Mesenchymal stem cell (in vitro differentiated cells and primary cell): Measurements from ENCODE around the gene PFKP.

Experiments used
- DNase-seq: peaks from one replicate; pipeline ENCODE4 v3.0.0-alpha.2; 2013
- H2AFZ ChIP-seq: one replicate; pipeline ENCODE4 v1.6.1; 2013; ENCODE audit warnings: low read depth, mild to moderate bottlenecking, control low read depth, inconsistent platforms, low read length, moderate library complexity
- H2AK5ac ChIP-seq: 2 replicates; pipeline ENCODE4 v1.6.1; 2013; ENCODE audit warnings: low read length, moderate library complexity, mild to moderate bottlenecking, inconsistent platforms; ENCODE audit not compliant: severe bottlenecking
- H2BK120ac ChIP-seq: one replicate; pipeline ENCODE4 v1.6.1; 2013; ENCODE audit warnings: low read depth, mild to moderate bottlenecking, inconsistent platforms, low read length, moderate library complexity
- H2BK12ac ChIP-seq, 2 experiments: one replicate each; pipeline ENCODE4 v1.6.1; 2013; ENCODE audit warnings: inconsistent platforms in 2 of 2, low read length in 2 of 2, mild to moderate bottlenecking in 2 of 2, moderate library complexity in 2 of 2, control low read depth in 1 of 2
- H2BK15ac ChIP-seq: one replicate; pipeline ENCODE4 v1.6.1; 2013; ENCODE audit warnings: mild to moderate bottlenecking, low read depth, inconsistent platforms; ENCODE audit not compliant: poor library complexity, severe bottlenecking
- H2BK5ac ChIP-seq: 2 replicates; pipeline ENCODE4 v1.6.1; 2013; ENCODE audit warnings: low read depth, mild to moderate bottlenecking, low read length, control low read depth, inconsistent platforms; ENCODE audit not compliant: poor library complexity, severe bottlenecking
- H3K14ac ChIP-seq, 2 experiments: one replicate each; pipeline ENCODE4 v1.6.1; 2013; ENCODE audit warnings: inconsistent platforms in 2 of 2, low read length in 2 of 2, control low read depth in 1 of 2, mild to moderate bottlenecking in 1 of 2, moderate library complexity in 1 of 2
- H3K18ac ChIP-seq, 2 experiments: one replicate each; pipeline ENCODE4 v1.6.1; 2013; ENCODE audit warnings: inconsistent platforms in 2 of 2, low read length in 2 of 2, control low read depth in 1 of 2, low read depth in 1 of 2, mild to moderate bottlenecking in 1 of 2
- H3K23ac ChIP-seq, 2 experiments: one replicate each; pipeline ENCODE4 v1.6.1; 2013; ENCODE audit warnings: inconsistent platforms in 2 of 2, low read length in 2 of 2, mild to moderate bottlenecking in 2 of 2, moderate library complexity in 2 of 2, control low read depth in 1 of 2
- H3K27ac ChIP-seq: 2 replicates; pipeline ENCODE4 v1.5.1; 2013; ENCODE audit warnings: mild to moderate bottlenecking, moderate library complexity, low read length, control low read depth, inconsistent platforms; ENCODE audit not compliant: poor library complexity, severe bottlenecking
- H3K27me3 ChIP-seq, 2 experiments: 2 replicates each; pipeline versions ENCODE4 v1.6.1 to v1.7.0; 2013; ENCODE audit warnings: low read length in 2 of 2, mild to moderate bottlenecking in 2 of 2, moderate library complexity in 2 of 2, control low read depth in 1 of 2, inconsistent platforms in 1 of 2; ENCODE audit not compliant: control insufficient read depth in 1 of 2, insufficient read depth in 1 of 2
- H3K36me3 ChIP-seq, 2 experiments: 2 replicates each; pipeline versions ENCODE4 v1.6.1 to v1.7.0; 2013; ENCODE audit warnings: low read length in 2 of 2, control low read depth in 1 of 2, inconsistent platforms in 1 of 2, low read depth in 1 of 2, mild to moderate bottlenecking in 1 of 2; ENCODE audit not compliant: insufficient read depth in 2 of 2, control insufficient read depth in 1 of 2
- H3K4ac ChIP-seq, 2 experiments: one replicate each; pipeline ENCODE4 v1.6.1; 2013; ENCODE audit warnings: inconsistent platforms in 2 of 2, low read length in 2 of 2, mild to moderate bottlenecking in 2 of 2, moderate library complexity in 2 of 2, control low read depth in 1 of 2, low read depth in 1 of 2
- H3K4me1 ChIP-seq: 2 replicates; pipeline ENCODE4 v1.6.1; 2013; ENCODE audit warnings: low read depth, low read length, control low read depth; ENCODE audit not compliant: control insufficient read depth, insufficient read depth
- H3K4me2 ChIP-seq: 2 replicates; pipeline ENCODE4 v1.6.1; 2013; ENCODE audit warnings: low read length, mild to moderate bottlenecking, inconsistent platforms; ENCODE audit not compliant: poor library complexity, severe bottlenecking
- H3K4me3 ChIP-seq, 2 experiments: 2 replicates each; pipeline versions ENCODE4 v1.5.1 to v1.7.0; 2013; ENCODE audit warnings: low read length in 2 of 2, mild to moderate bottlenecking in 2 of 2, control low read depth in 1 of 2, low read depth in 1 of 2; ENCODE audit not compliant: insufficient read depth in 1 of 2
- H3K79me1 ChIP-seq: replicated peaks from 2 replicates; pipeline ENCODE4 v1.6.1; 2013; ENCODE audit warnings: mild to moderate bottlenecking, control low read depth, low read length, inconsistent platforms; ENCODE audit not compliant: poor library complexity, severe bottlenecking
- H3K9ac ChIP-seq: 2 replicates; pipeline ENCODE4 v1.7.0; 2013; ENCODE audit warnings: mild to moderate bottlenecking, low read length, moderate library complexity
- H3K9me3 ChIP-seq: 2 replicates; pipeline ENCODE4 v1.7.0; 2013; ENCODE audit warnings: mild to moderate bottlenecking, low read length; ENCODE audit not compliant: control insufficient read depth
- H4K8ac ChIP-seq: one replicate; pipeline ENCODE4 v1.6.1; 2013; ENCODE audit warnings: inconsistent platforms, mild to moderate bottlenecking, low read length, moderate library complexity
- H4K91ac ChIP-seq: one replicate; pipeline ENCODE4 v1.6.1; 2013; ENCODE audit warnings: mild to moderate bottlenecking, low read length, inconsistent platforms
- WGBS: methylation state at CpG from one replicate; pipeline ENCODE4 v1.1.7; 2013; ENCODE audit warnings: mixed read lengths; 5-methylcytosine and 5-hydroxymethylcytosine counted together

PFKP gene

GRCh38 chr10:3022027-3022426 lies 45.3 kb upstream of the PFKP start:
- Histone ChIP-seq H3K9me3 (peaks cover 9% of the 10 kb centered on the region), H2AFZ (no peak overlapping the region), H3K9ac (no peak overlapping the region), H4K8ac (no peak overlapping the region), H2AK5ac (no peak overlapping the region), H3K4me3 (no peak overlapping the region), H2BK12ac (peak overlapping the region in 1 of 2 experiments; percentile 21), H3K4me1 (no peaks in the 10 kb centered on the region), H3K14ac (no peak overlapping the region), H3K18ac (no peak overlapping the region), H3K36me3 (no peaks in the 10 kb centered on the region), H3K23ac (no peak overlapping the region), H2BK15ac (peak overlapping the region; percentile 6), H3K27ac (no peak overlapping the region), H4K91ac (no peak overlapping the region), H3K4ac (no peak overlapping the region), H2BK120ac (no peak overlapping the region), H3K4me2 (no peak overlapping the region), H2BK5ac (no peak overlapping the region), H3K27me3 (peaks cover 0 to 42% of the 10 kb centered on the region in 2 experiments), H3K79me1 (no peaks in the 10 kb centered on the region)
- 79% methylated on average over 3 of the region's 3 CpGs for WGBS
- no peak for DNase-seq

GRCh38 chr10:3023892-3024291 lies 43.5 kb upstream of the PFKP start:
- Histone ChIP-seq H2BK15ac (no peak overlapping the region), H3K79me1 (no peaks in the 10 kb centered on the region), H3K9me3 (peaks cover 9% of the 10 kb centered on the region), H3K27ac (no peak overlapping the region), H3K4ac (no peak overlapping the region), H4K91ac (no peak overlapping the region), H3K9ac (no peak overlapping the region), H3K18ac (no peak overlapping the region), H2BK12ac (no peak overlapping the region), H2AK5ac (no peak overlapping the region), H3K4me3 (no peak overlapping the region), H3K14ac (no peak overlapping the region), H4K8ac (no peak overlapping the region), H2BK5ac (no peak overlapping the region), H2BK120ac (no peak overlapping the region), H3K23ac (no peak overlapping the region), H3K36me3 (no peaks in the 10 kb centered on the region), H3K27me3 (peaks cover 0 to 29% of the 10 kb centered on the region in 2 experiments), H3K4me1 (no peaks in the 10 kb centered on the region), H2AFZ (no peak overlapping the region), H3K4me2 (no peak overlapping the region)
- WGBS, result 86% methylated on average over 2 of the region's 2 CpGs
- no peak for DNase-seq

GRCh38 chr10:3025026-3025683 lies 42.2 kb upstream of the PFKP start:
- H3K14ac ChIP-seq, result no peak overlapping the region
- no peaks in the 10 kb centered on the region for H3K4me1 ChIP-seq
- H2BK12ac ChIP-seq, result no peak overlapping the region
- no peak overlapping the region for H2BK5ac ChIP-seq
- no peak overlapping the region for H2AK5ac ChIP-seq
- no peak overlapping the region for H3K9ac ChIP-seq
- no peaks in the 10 kb centered on the region for H3K36me3 ChIP-seq
- 86% methylated on average over 5 of the region's 6 CpGs for WGBS
- H2AFZ ChIP-seq, result no peak overlapping the region
- H3K9me3 ChIP-seq, result peaks cover 9% of the 10 kb centered on the region
- no peak overlapping the region for H3K4me3 ChIP-seq
- no peak overlapping the region for H3K4me2 ChIP-seq
- DNase-seq, result no peak
- H3K23ac ChIP-seq, result no peak overlapping the region
- H4K8ac ChIP-seq, result no peak overlapping the region
- no peak overlapping the region for H3K4ac ChIP-seq
- H3K27me3 ChIP-seq, result peaks cover 0 to 30% of the 10 kb centered on the region in 2 experiments
- H2BK120ac ChIP-seq, result no peak overlapping the region
- H3K79me1 ChIP-seq, result no peaks in the 10 kb centered on the region
- H3K27ac ChIP-seq, result no peak overlapping the region
- H2BK15ac ChIP-seq, result no peak overlapping the region
- H3K18ac ChIP-seq, result no peak overlapping the region
- H4K91ac ChIP-seq, result no peak overlapping the region

GRCh38 chr10:3027866-3028265 lies 39.5 kb upstream of the PFKP start:
- H3K79me1 ChIP-seq, result no peaks in the 10 kb centered on the region
- no peak overlapping the region for H2BK120ac ChIP-seq
- no peak overlapping the region for H2BK5ac ChIP-seq
- WGBS, result 65% methylated on average over 3 of the region's 3 CpGs
- peaks cover 0 to 40% of the 10 kb centered on the region in 2 experiments for H3K27me3 ChIP-seq
- no peak overlapping the region for H3K18ac ChIP-seq
- H2BK15ac ChIP-seq, result no peak overlapping the region
- H3K9me3 ChIP-seq, result peaks cover 9% of the 10 kb centered on the region
- H4K8ac ChIP-seq, result no peak overlapping the region
- H3K4ac ChIP-seq, result no peak overlapping the region
- no peak overlapping the region for H2BK12ac ChIP-seq
- no peak overlapping the region for H3K27ac ChIP-seq
- H3K4me2 ChIP-seq, result no peak overlapping the region
- H4K91ac ChIP-seq, result no peak overlapping the region
- H3K4me3 ChIP-seq, result no peak overlapping the region
- no peak overlapping the region for H3K9ac ChIP-seq
- no peak overlapping the region for H2AFZ ChIP-seq
- H3K23ac ChIP-seq, result no peak overlapping the region
- no peak for DNase-seq
- no peaks in the 10 kb centered on the region for H3K4me1 ChIP-seq
- H3K14ac ChIP-seq, result no peak overlapping the region
- no peak overlapping the region for H2AK5ac ChIP-seq
- H3K36me3 ChIP-seq, result no peaks in the 10 kb centered on the region
